HepG2 (cell line): ENCODE measurements around the gene NTMT1. TPM values are rescaled to one million over a fixed set of nuclear protein-coding genes. Genes with fewer than 3 reads are reported as not detected.
A peak's percentile ranks its signal among the peaks of the same experiment; 100 is the strongest.

ENCODE experiments used
- BCLAF1 ChIP-seq: fragments of 450-650 bp; IDR thresholded peaks from 2 replicates; pipeline ENCODE4 v1.6.1; 2017; ENCODE audit warnings: mild to moderate bottlenecking
- FOXK1 ChIP-seq: sonication (generic); formaldehyde crosslinking; IDR thresholded peaks from 2 replicates; pipeline ENCODE4 v1.4.0; 2020; ENCODE audit warnings: low read depth, missing genetic modification reagents, borderline replicate concordance
- FOXM1 ChIP-seq: sonication (generic); formaldehyde crosslinking; IDR thresholded peaks from 2 replicates; pipeline ENCODE4 v1.5.0; 2020; ENCODE audit warnings: missing genetic modification reagents
- HOMEZ ChIP-seq: IDR thresholded peaks from 2 replicates; pipeline ENCODE4 v1.6.1; 2016; ENCODE audit warnings: low read depth
- JUNB ChIP-seq: sonication (generic); formaldehyde crosslinking; IDR thresholded peaks from 2 replicates; pipeline ENCODE4 v1.8.0; 2022; ENCODE audit warnings: missing genetic modification reagents, mild to moderate bottlenecking, borderline replicate concordance
- KLF11 ChIP-seq: IDR thresholded peaks from 2 replicates; pipeline ENCODE4 v1.6.1; 2016; ENCODE audit warnings: missing compliant biosample characterization
- NCOA5 ChIP-seq: sonication (generic); formaldehyde crosslinking; IDR thresholded peaks from 2 replicates; pipeline ENCODE4 v1.4.0; 2020; ENCODE audit warnings: missing genetic modification reagents
- NFKB2 ChIP-seq: sonication (generic); formaldehyde crosslinking; IDR thresholded peaks from 2 replicates; pipeline ENCODE4 v1.4.0; 2020; ENCODE audit warnings: missing genetic modification reagents, borderline replicate concordance
- PHF5A ChIP-seq: IDR thresholded peaks from one replicate; pipeline ENCODE4 v1.6.1; 2018; ENCODE audit warnings: low read depth, missing genetic modification reagents; ENCODE audit not compliant: unreplicated experiment
- RARA ChIP-seq: IDR thresholded peaks from 2 replicates; pipeline ENCODE4 v1.6.1; 2016; ENCODE audit warnings: missing genetic modification reagents, missing compliant biosample characterization
- RCOR2 ChIP-seq: IDR thresholded peaks from 2 replicates; pipeline ENCODE4 v1.6.1; 2016; ENCODE audit warnings: missing biosample characterization, missing genetic modification reagents
- TARDBP ChIP-seq: sonication (generic); formaldehyde crosslinking; IDR thresholded peaks from 2 replicates; pipeline ENCODE4 v1.8.0; 2022; ENCODE audit warnings: mild to moderate bottlenecking, missing genetic modification reagents
- THAP11 ChIP-seq: IDR thresholded peaks from 2 replicates; pipeline ENCODE4 v1.6.1; 2016; ENCODE audit warnings: missing biosample characterization, missing genetic modification reagents
- ZNF512B ChIP-seq: sonication (generic); formaldehyde crosslinking; IDR thresholded peaks from 2 replicates; pipeline ENCODE4 v1.5.1; 2020; ENCODE audit warnings: missing genetic modification reagents, mild to moderate bottlenecking, borderline replicate concordance
- ZNF646 ChIP-seq: sonication (generic); formaldehyde crosslinking; IDR thresholded peaks from 2 replicates; pipeline ENCODE4 v1.9.0; 2021; ENCODE audit warnings: mild to moderate bottlenecking, missing genetic modification reagents
- polyA plus RNA-seq, 8 experiments: library from polyadenylated mRNA; depleted of rRNA in 3 of 8; stranded (reverse) in 7 of 8; unstranded in 1 of 8; fragments of >200 nt; fragmentation: Illumina TruSeq in 4 of 8; extraction: Trizol in 4 of 8; gene quantifications; 2 replicates each; pipeline versions ENCODE4 v1.2.1 to v1.2.3, GENCODE V29; 2011 to 2016; ENCODE audit warnings: low read depth in 4 of 8, missing spikeins in 1 of 8, mixed read lengths in 1 of 8; ENCODE audit not compliant: insufficient read depth in 1 of 8
- total RNA-seq, 5 experiments: library from RNA; depleted of rRNA; stranded (reverse); fragments of >200 nt; fragmentation: Illumina TruSeq; extraction: Trizol; gene quantifications; 2 replicates each; pipeline ENCODE4 v1.2.3, GENCODE V29; 2016; ENCODE audit warnings: low read depth in 1 of 5

Gene NTMT1
- total and polyA plus RNA-seq, 2 of the 13 experiments (the other 11 are each of a cell fraction or from before 2014, with no cell fraction given) = 49.1 to 53.8 TPM

- TF ChIP-seq ZNF646 (CRISPR knock-in tag) = 0 out of 2 replicates have a peak, but pooled peaks have one; percentile 29
- no peak; the same call in 1 of the 2 replicates for TF ChIP-seq RCOR2 (CRISPR knock-in tag)
- no peak for TF ChIP-seq NFKB2 (CRISPR knock-in tag)
- no peak for TF ChIP-seq PHF5A (CRISPR knock-in tag)
- 0 out of 2 replicates have a peak, but pooled peaks have one; percentile 3 for TF ChIP-seq ZNF512B (CRISPR knock-in tag)
- TF ChIP-seq RARA (CRISPR knock-in tag) = no peak; the same call in 1 of the 2 replicates
- TF ChIP-seq TARDBP (CRISPR knock-in tag) = peak; percentile 48; the same call in 1 of the 2 replicates
- no peak for TF ChIP-seq KLF11 (CRISPR knock-in tag)
- no peak for TF ChIP-seq BCLAF1
- TF ChIP-seq NCOA5 = no peak
- no peak for TF ChIP-seq FOXM1 (CRISPR knock-in tag)
- TF ChIP-seq JUNB = peak; percentile 43; the same call in 1 of the 2 replicates
- TF ChIP-seq HOMEZ (CRISPR knock-in tag) = no peak
- no peak for TF ChIP-seq FOXK1 (CRISPR knock-in tag)
- TF ChIP-seq THAP11 = peak; percentile 44
Observed at GRCh38 chr9:129596541-129597331, 29.2 kb upstream of the NTMT1 start (continued).
